Measurements from ENCODE around the gene MTARC2. TPM values are rescaled to one million over a fixed set of nuclear protein-coding genes. Genes with fewer than 3 reads are reported as not detected.
"Not testable (repeated sequence)": the region's sequence is repeated elsewhere in the genome, so short reads cannot be mapped to it uniquely, and the experiment has no call there.

The MTARC2 gene
- total and polyA plus RNA-seq, 2 of the 13 experiments (the other 11 are each of a cell fraction or from before 2014, with no cell fraction given): 8.5 to 10.1 TPM

GRCh38 chr1:220736283-220736682 is 11.8 kb upstream of the MTARC2 start:
- H3K27me3 ChIP-seq (ENCODE audit: control insufficient read depth in 1 of 2, insufficient read depth in 2 of 2, low read length in 2 of 2); H3K9ac ChIP-seq (ENCODE audit: insufficient read depth, low read depth, low read length); DNase-seq (ENCODE audit: low spot score); H4K20me1 ChIP-seq (ENCODE audit: insufficient read depth, low read length); intact Hi-C loops (cut with micrococcal nuclease; ENCODE audit: unreplicated experiment); CTCF ChIA-PET (ENCODE audit: low intra/inter-chr PET ratio, low total read pairs); H3K27ac ChIP-seq (ENCODE audit: extremely low read length, insufficient read depth, low read length); FAIRE-seq; H3K79me2 ChIP-seq (ENCODE audit: insufficient read depth, low read length); H3K9me3 ChIP-seq (ENCODE audit: low read length); in situ Hi-C loops (cut with HindIII; ENCODE audit: extremely low pct_ligation_motif_present, low pct_unique_long_range_greater_than_20kb); H2AFZ ChIP-seq (ENCODE audit: low read length); POLR2A ChIA-PET; H3K36me3 ChIP-seq (replicated peaks in 1 of 2; ENCODE audit: control insufficient read depth in 1 of 2, insufficient read depth in 2 of 2, low read length in 2 of 2); BruUV-seq (replicated peaks); H3K4me2 ChIP-seq (ENCODE audit: low read depth, low read length); H3K4me3 ChIP-seq (replicated peaks in 1 of 3; ENCODE audit: insufficient read depth in 1 of 3, low read depth in 2 of 3, low read length in 3 of 3); ATAC-seq: not testable (repeated sequence)
- TF ChIP-seq HNRNPK (IDR thresholded peaks at IDR 0.05; ENCODE audit: low read depth, low read length, poor library complexity, severe bottlenecking): peak; percentile 54
- H3K4me1 ChIP-seq (ENCODE audit: insufficient read depth, low read length): peaks cover 31% of the 10 kb centered on the region
- 91% methylated on average over 7 of the region's 7 CpGs for WGBS (ENCODE audit: low lambda C conversion rate)

DNA sequence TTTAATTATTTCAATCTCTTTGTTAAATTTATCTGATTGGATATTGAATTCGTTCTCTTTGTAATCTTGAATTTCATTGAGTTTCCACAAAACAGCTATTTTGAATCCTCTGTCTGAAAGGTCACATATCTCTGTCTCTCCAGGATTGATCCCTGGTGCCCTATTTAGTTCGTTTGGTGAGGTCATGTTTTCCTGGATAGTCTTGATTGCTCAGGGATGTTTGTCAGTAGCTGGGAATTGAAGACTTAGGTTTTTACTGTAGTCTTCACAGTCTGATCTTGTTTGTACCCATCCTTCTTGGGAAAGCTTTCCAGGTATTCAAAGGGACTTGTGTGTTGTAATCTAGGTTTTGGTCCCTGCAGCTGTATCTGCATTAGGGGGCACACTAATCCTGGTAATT is 6.8 kb upstream of the MTARC2 start:
- no peak for ATAC-seq

More for the DNA sequence above, 6.8 kb upstream of the MTARC2 start:
- Histone ChIP-seq H3K4me3 (replicated peaks in 1 of 3; ENCODE audit: insufficient read depth in 1 of 3, low read depth in 2 of 3, low read length in 3 of 3) (no peak overlapping the region), H3K9ac (ENCODE audit: insufficient read depth, low read depth, low read length) (no peak overlapping the region), H3K36me3 (replicated peaks in 1 of 2; ENCODE audit: control insufficient read depth in 1 of 2, insufficient read depth in 2 of 2, low read length in 2 of 2) (no peaks in the 10 kb centered on the region), H4K20me1 (ENCODE audit: insufficient read depth, low read length) (no peaks in the 10 kb centered on the region), H3K79me2 (ENCODE audit: insufficient read depth, low read length) (no peaks in the 10 kb centered on the region), H3K9me3 (ENCODE audit: low read length) (no peaks in the 10 kb centered on the region), H3K27ac (ENCODE audit: extremely low read length, insufficient read depth, low read length) (no peak overlapping the region), H3K4me1 (ENCODE audit: insufficient read depth, low read length) (peaks cover 2% of the 10 kb centered on the region), H3K27me3 (ENCODE audit: control insufficient read depth in 1 of 2, insufficient read depth in 2 of 2, low read length in 2 of 2) (peaks cover 0 to 4% of the 10 kb centered on the region in 2 experiments; a peak in 4 of 5 replicates), H3K4me2 (ENCODE audit: low read depth, low read length) (no peak overlapping the region), H2AFZ (ENCODE audit: low read length) (no peak overlapping the region)
- FAIRE-seq (no peak), DNase-seq (ENCODE audit: low spot score) (no peak)
- BruUV-seq (replicated peaks): no TSS peak
- in situ Hi-C loops (cut with HindIII; ENCODE audit: extremely low pct_ligation_motif_present, low pct_unique_long_range_greater_than_20kb): no loop called here
- ChIA-PET POLR2A (no interaction called here), CTCF (ENCODE audit: low intra/inter-chr PET ratio, low total read pairs) (no interaction called here)
- peak; percentile 61 for TF ChIP-seq BCL6 (CRISPR knock-in tag; IDR thresholded peaks at IDR 0.05)
- TF ChIP-seq, protein P1, sequence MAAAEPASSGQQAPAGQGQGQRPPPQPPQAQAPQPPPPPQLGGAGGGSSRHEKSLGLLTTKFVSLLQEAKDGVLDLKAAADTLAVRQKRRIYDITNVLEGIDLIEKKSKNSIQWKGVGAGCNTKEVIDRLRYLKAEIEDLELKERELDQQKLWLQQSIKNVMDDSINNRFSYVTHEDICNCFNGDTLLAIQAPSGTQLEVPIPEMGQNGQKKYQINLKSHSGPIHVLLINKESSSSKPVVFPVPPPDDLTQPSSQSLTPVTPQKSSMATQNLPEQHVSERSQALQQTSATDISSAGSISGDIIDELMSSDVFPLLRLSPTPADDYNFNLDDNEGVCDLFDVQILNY (CRISPR knock-in tag; conservative IDR thresholded peaks at IDR 0.05): no peak
- 1% methylated on average over 2 of the region's 2 CpGs for WGBS (ENCODE audit: low lambda C conversion rate)
- intact Hi-C loops (cut with micrococcal nuclease; ENCODE audit: unreplicated experiment): no loop called here

Data from HepG2 (cell line).